Stomach (tissue), 9 donors: ENCODE results near the gene CFAP299. TPM values are rescaled to one million over a fixed set of nuclear protein-coding genes. Genes with fewer than 3 reads are reported as not detected.

Source experiments
- DNase-seq, 2 donors: peaks; one replicate each; pipeline versions ENCODE4 v3.0.0 to v3.0.0-alpha.2; 2013 to 2019
- H3K27ac ChIP-seq, 5 donors: fragments of 200-600 bp in 4 of 5; sonication (generic) in 4 of 5; one replicate each; pipeline ENCODE4 v1.5.1; 2013 to 2019; ENCODE audit warnings: mild to moderate bottlenecking in 1 of 5, moderate library complexity in 1 of 5
- H3K27me3 ChIP-seq, 3 donors: fragments of 200-600 bp; sonication (generic); one replicate each; pipeline ENCODE4 v1.5.1; 2017 to 2019; ENCODE audit warnings: mixed run types in 1 of 3
- H3K36me3 ChIP-seq, 4 donors: fragments of 200-600 bp; sonication (generic); 1 replicate in 3 of 4; 2 replicates in 1 of 4; pipeline ENCODE4 v1.5.1; 2016 to 2019
- H3K4me1 ChIP-seq, 4 donors: fragments of 200-600 bp; sonication (generic); one replicate each; pipeline ENCODE4 v1.5.1; 2016 to 2019
- H3K4me3 ChIP-seq, 4 donors: fragments of 200-600 bp; sonication (generic) in 3 of 4; one replicate each; pipeline ENCODE4 v1.5.1; 2016 to 2019; ENCODE audit warnings: mild to moderate bottlenecking in 1 of 4
- H3K9me3 ChIP-seq, 4 donors: fragments of 200-600 bp; sonication (generic); one replicate each; pipeline ENCODE4 v1.5.1; 2016 to 2019
- CTCF ChIP-seq, 7 experiments: fragments of 450-650 bp in 4 of 7; fragments of 200-600 bp in 3 of 7; sonication (generic) in 3 of 7; IDR thresholded peaks; one replicate each; pipeline ENCODE4 v1.5.1; 2016 to 2019; ENCODE audit warnings: antibody characterized with exemption in 7 of 7, control low read depth in 2 of 7, mild to moderate bottlenecking in 1 of 7
- EP300 ChIP-seq: sonication (generic); formaldehyde crosslinking; IDR thresholded peaks from one replicate; pipeline ENCODE4 v1.6.1; 2017; ENCODE audit warnings: antibody characterized with exemption
- POLR2A ChIP-seq, 4 donors: fragments of 450-650 bp; IDR thresholded peaks; one replicate each; pipeline ENCODE4 v1.6.1; 2016; ENCODE audit warnings: antibody characterized with exemption in 4 of 4, control low read depth in 2 of 4, mild to moderate bottlenecking in 1 of 4, moderate library complexity in 1 of 4
- POLR2AphosphoS5 ChIP-seq, 3 donors: sonication (generic); formaldehyde crosslinking; IDR thresholded peaks; one replicate each; pipeline ENCODE4 v1.6.1; 2016; ENCODE audit warnings: antibody characterized with exemption in 3 of 3
- WGBS, 5 donors: extraction: QIAGEN DNeasy Blood & Tissue Kit in 3 of 5; methylation state at CpG; one replicate each; pipeline versions ENCODE4 v1.1.5 to v1.1.7; 2013 to 2018; 5-methylcytosine and 5-hydroxymethylcytosine counted together
- intact Hi-C: fragments of 100-400 bp; cut with DNase I; formaldehyde crosslinking; loops from one replicate; pipeline ENCODE4 v1.15.1; 2023; ENCODE audit warnings: low total_unique reads
- polyA plus RNA-seq, 3 donors: library from polyadenylated mRNA; stranded (reverse); fragments of 200-250 nt; gene quantifications; one replicate each; pipeline ENCODE4 v1.2.3, GENCODE V29; 2013
- total RNA-seq, 5 donors: library from RNA; depleted of rRNA; stranded (reverse); fragments of >200 nt; gene quantifications; one replicate each; pipeline versions ENCODE4 v1.1.0 to v1.2.3, GENCODE V29; 2014 to 2016
- donor health status: healthy with polysubstance abuse.
- donor health status: Bipolar disorder and iron deficiency.
- donor health status: healthy.

Gene CFAP299
- total and polyA plus RNA-seq, 8 donors = 0.73 TPM; not detected in 7

DNA sequence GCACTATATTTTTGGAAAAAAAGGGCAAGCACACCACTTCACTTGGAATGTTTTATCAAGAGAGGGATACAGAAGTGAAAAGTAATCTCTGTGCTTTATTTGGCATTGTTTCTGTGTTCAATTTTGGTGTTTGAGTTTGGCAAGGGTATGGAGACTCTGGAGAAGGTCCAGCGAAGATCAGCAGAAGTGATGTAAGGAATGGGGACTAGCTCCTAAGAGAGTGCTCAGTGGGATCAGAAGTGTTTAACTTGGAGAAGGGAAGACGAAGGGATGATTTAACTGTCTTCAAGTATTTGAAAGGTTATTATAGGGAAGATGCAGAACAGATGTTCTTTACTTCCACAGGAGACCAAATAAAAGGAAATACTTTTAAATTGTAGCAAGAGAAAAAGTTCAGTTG, 74.3 kb downstream of the CFAP299 start:
- no peak for DNase-seq
- no peak overlapping the region for H3K4me3 ChIP-seq
- H3K27me3 ChIP-seq = no peaks in the 10 kb centered on the region
- 76 to 86% (median 78%) methylated on average over 2 of the region's 2 CpGs for WGBS, 5 donors
- TF ChIP-seq POLR2A (IDR thresholded peaks at IDR 0.05) = no peak
- no peak for TF ChIP-seq CTCF (IDR thresholded peaks at IDR 0.05)
- no peak for TF ChIP-seq EP300
- TF ChIP-seq POLR2AphosphoS5 (IDR thresholded peaks at IDR 0.05) = no peak
- no peaks in the 10 kb centered on the region for H3K36me3 ChIP-seq
- H3K27ac ChIP-seq = no peak overlapping the region
- no peaks in the 10 kb centered on the region for H3K4me1 ChIP-seq
- intact Hi-C loops = no loop called here
- H3K9me3 ChIP-seq = no peaks in the 10 kb centered on the region

DNA sequence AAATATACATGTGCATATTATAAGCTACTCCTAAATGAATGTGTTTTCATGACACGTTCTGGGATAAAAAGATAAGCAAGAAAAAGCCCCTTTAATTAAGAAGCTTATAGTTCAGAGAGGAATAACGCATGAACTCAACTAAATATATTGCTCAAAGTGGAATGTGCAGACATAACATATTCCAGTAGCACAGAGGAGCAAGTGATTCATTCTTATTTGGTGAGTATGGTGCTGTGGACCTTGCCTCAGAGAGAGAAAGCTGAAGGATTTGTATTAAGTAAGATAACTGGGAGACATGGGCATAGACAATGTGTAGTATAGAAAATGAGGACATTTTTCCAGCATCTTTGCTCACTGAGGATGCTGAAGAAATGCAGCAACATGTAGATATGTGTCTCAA, 76.8 kb downstream of the CFAP299 start:
- WGBS, 5 donors = 73 to 86% (median 81%) methylated on average over 2 of the region's 2 CpGs
- no peaks in the 10 kb centered on the region for H3K36me3 ChIP-seq
- intact Hi-C loops = no loop called here
- TF ChIP-seq POLR2A (IDR thresholded peaks at IDR 0.05) = no peak
- no peak for TF ChIP-seq CTCF (IDR thresholded peaks at IDR 0.05)
- no peak for TF ChIP-seq POLR2AphosphoS5 (IDR thresholded peaks at IDR 0.05)
- TF ChIP-seq EP300 = no peak
- no peaks in the 10 kb centered on the region for H3K4me1 ChIP-seq
- H3K4me3 ChIP-seq = no peak overlapping the region
- no peak overlapping the region for H3K27ac ChIP-seq
- H3K9me3 ChIP-seq = no peaks in the 10 kb centered on the region
- DNase-seq = no peak
- no peaks in the 10 kb centered on the region for H3K27me3 ChIP-seq

- Histone ChIP-seq H3K4me1 (no peaks in the 10 kb centered on the region), H3K36me3 (no peaks in the 10 kb centered on the region), H3K27ac (no peak overlapping the region), H3K4me3 (no peak overlapping the region), H3K27me3 (no peaks in the 10 kb centered on the region), H3K9me3 (no peaks in the 10 kb centered on the region)
- no peak for DNase-seq
- intact Hi-C loops = no loop called here
- TF ChIP-seq POLR2AphosphoS5 (IDR thresholded peaks at IDR 0.05) = no peak
- no peak for TF ChIP-seq CTCF (IDR thresholded peaks at IDR 0.05)
- no peak for TF ChIP-seq POLR2A (IDR thresholded peaks at IDR 0.05)
- TF ChIP-seq EP300 = no peak
- 14 to 38% (median 22%) methylated on average over 2 of the region's 2 CpGs for WGBS, 5 donors
These were observed 77.6 kb downstream of the CFAP299 start for GRCh38 chr4:80413086-80413485.

DNA sequence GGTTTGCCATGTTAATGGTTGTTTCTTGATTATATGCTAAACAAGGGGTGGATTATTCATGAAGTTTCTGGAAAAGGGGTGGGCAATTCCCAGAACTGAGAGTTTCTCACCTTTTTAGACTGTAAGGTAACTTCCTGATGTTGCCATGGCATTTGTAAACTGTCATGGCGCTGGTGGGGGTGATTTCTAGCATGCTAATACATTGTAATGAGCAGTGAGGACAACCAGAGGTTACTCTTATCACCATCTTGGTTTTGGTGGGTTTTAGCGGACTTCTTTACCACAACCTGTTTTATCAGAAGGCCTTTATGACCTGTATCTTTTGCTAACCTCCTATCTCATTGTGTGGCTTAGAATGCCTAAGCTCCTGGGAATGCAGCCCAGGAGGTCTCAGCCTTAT, 81.5 kb downstream of the CFAP299 start:
- no peak for DNase-seq
- Histone ChIP-seq H3K9me3 (no peaks in the 10 kb centered on the region), H3K27ac (no peak overlapping the region), H3K4me3 (no peak overlapping the region), H3K4me1 (no peaks in the 10 kb centered on the region), H3K27me3 (no peaks in the 10 kb centered on the region), H3K36me3 (no peaks in the 10 kb centered on the region)
- no peak for TF ChIP-seq POLR2AphosphoS5 (IDR thresholded peaks at IDR 0.05)
- TF ChIP-seq CTCF (IDR thresholded peaks at IDR 0.05) = no peak
- no peak for TF ChIP-seq POLR2A (IDR thresholded peaks at IDR 0.05)
- TF ChIP-seq EP300 = no peak
- 76 to 92% (median 86%) methylated on average over 2 of the region's 2 CpGs for WGBS, 5 donors
- intact Hi-C loops = no loop called here
